Upper lobe of left lung (tissue), 6 donors: Measurements from ENCODE around the gene TNNC2. TPM values are rescaled to one million over a fixed set of nuclear protein-coding genes. Genes with fewer than 3 reads are reported as not detected.
"Not testable (repeated sequence)": the region's sequence is repeated elsewhere in the genome, so short reads cannot be mapped to it uniquely, and the experiment has no call there.

Source experiments
- ATAC-seq, 2 donors: fragments of 200-7000 bp; cut with Tn5 transposase; one replicate each; pipeline ENCODE4 v1.9.1; 2022; ENCODE audit warnings: mild to moderate bottlenecking in 2 of 2, moderate library complexity in 2 of 2; ENCODE audit not compliant: low FRiP score in 2 of 2
- DNase-seq, 2 donors: peaks; one replicate each; pipeline ENCODE4 v3.0.0-alpha.2; 2019 to 2020
- H3K27ac ChIP-seq, 4 donors: fragments of 200-600 bp; sonication (generic); one replicate each; pipeline ENCODE4 v1.5.1; 2016 to 2019
- H3K27me3 ChIP-seq, 4 donors: fragments of 200-600 bp; sonication (generic); one replicate each; pipeline ENCODE4 v1.5.1; 2017 to 2019
- H3K36me3 ChIP-seq, 4 donors: fragments of 200-600 bp; sonication (generic); one replicate each; pipeline ENCODE4 v1.5.1; 2016 to 2019
- H3K4me1 ChIP-seq, 4 donors: fragments of 200-600 bp; sonication (generic); one replicate each; pipeline ENCODE4 v1.5.1; 2018 to 2019
- H3K4me3 ChIP-seq, 4 donors: fragments of 200-600 bp; sonication (generic); one replicate each; pipeline ENCODE4 v1.5.1; 2017 to 2019; ENCODE audit warnings: mild to moderate bottlenecking in 2 of 4, moderate library complexity in 1 of 4
- H3K9me3 ChIP-seq, 4 donors: fragments of 200-600 bp; sonication (generic); one replicate each; pipeline ENCODE4 v1.5.1; 2018 to 2019
- EP300 ChIP-seq, 4 donors: sonication (generic); formaldehyde crosslinking; IDR thresholded peaks; one replicate each; pipeline ENCODE4 v1.5.1; 2017; ENCODE audit warnings: antibody characterized with exemption in 4 of 4, control low read depth in 2 of 4
- POLR2A ChIP-seq, 4 donors: fragments of 450-650 bp; IDR thresholded peaks; one replicate each; pipeline ENCODE4 v1.5.1; 2016 to 2017; ENCODE audit warnings: antibody characterized with exemption in 4 of 4, mild to moderate bottlenecking in 2 of 4
- POLR2AphosphoS5 ChIP-seq, 2 donors: sonication (generic); formaldehyde crosslinking; IDR thresholded peaks; one replicate each; pipeline ENCODE4 v1.5.1; 2017; ENCODE audit warnings: antibody characterized with exemption in 2 of 2
- WGBS, 2 donors: methylation state at CpG; one replicate each; pipeline ENCODE4 v1.1.5; 2017 to 2018; 5-methylcytosine and 5-hydroxymethylcytosine counted together
- total RNA-seq, 6 donors: library from RNA; depleted of rRNA in 4 of 6; stranded (reverse); fragments of >200 nt in 4 of 6; gene quantifications; one replicate each; pipeline versions ENCODE4 v1.1.0 to v1.2.1, GENCODE V29; 2016 to 2021
- TF ChIP-seq, protein P1 (sequence below), 6 experiments: fragments of 450-650 bp in 4 of 6; fragments of 200-600 bp in 2 of 6; sonication (generic) in 2 of 6; IDR thresholded peaks; one replicate each; pipeline ENCODE4 v1.5.1; 2016 to 2019; ENCODE audit warnings: antibody characterized with exemption in 6 of 6
- donor health status: DM: no; HTN: no; CAD: no; lungs with moderate emphysema.
- donor health status: DM: no; HTN: yes; CAD: no; lungs with severe emphysema.

The TNNC2 gene
- total RNA-seq, 6 donors from 2014 or later: 0.37 to 1.1 (median 0.80) TPM; not detected in 3

DNA sequence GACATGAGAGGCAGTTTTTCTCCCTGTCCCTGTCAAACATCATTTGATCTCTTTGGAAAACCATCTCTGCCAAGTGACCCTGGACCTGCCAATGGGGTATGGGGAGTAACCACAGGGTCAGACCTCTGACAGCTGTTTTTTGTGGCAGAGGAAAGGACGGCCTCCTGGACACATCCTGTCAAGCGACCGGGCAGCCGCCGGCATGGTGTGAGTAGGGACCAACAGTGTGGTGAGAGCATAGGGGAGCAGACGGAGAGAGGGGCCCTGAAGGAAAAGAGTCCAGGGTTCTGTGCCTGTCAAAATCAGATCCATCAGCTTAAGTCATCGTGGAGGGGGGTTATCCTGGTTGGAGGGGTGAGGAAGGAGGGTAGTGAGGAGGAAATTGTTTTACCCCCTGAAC lies 25.3 kb downstream of the TNNC2 start:
- ATAC-seq (no peak), DNase-seq (peak in 1 of 2 donors; percentile 72)
- H3K27me3 ChIP-seq: no peaks in the 10 kb centered on the region
- H3K4me3 ChIP-seq: no peak overlapping the region
- WGBS, 2 donors: 85 to 95% methylated on average over 7 of the region's 7 CpGs
- peaks cover 40 to 69% (median 62%) of the 10 kb centered on the region in 4 donors for H3K36me3 ChIP-seq
- H3K9me3 ChIP-seq: no peaks in the 10 kb centered on the region
- H3K4me1 ChIP-seq: peaks cover 0 to 5% (median 0%) of the 10 kb centered on the region in 4 donors
- TF ChIP-seq POLR2AphosphoS5 (IDR thresholded peaks at IDR 0.05): no peak
- no peak for TF ChIP-seq EP300 (IDR thresholded peaks at IDR 0.05)
- TF ChIP-seq POLR2A (IDR thresholded peaks at IDR 0.05): no peak
- TF ChIP-seq, protein P1, sequence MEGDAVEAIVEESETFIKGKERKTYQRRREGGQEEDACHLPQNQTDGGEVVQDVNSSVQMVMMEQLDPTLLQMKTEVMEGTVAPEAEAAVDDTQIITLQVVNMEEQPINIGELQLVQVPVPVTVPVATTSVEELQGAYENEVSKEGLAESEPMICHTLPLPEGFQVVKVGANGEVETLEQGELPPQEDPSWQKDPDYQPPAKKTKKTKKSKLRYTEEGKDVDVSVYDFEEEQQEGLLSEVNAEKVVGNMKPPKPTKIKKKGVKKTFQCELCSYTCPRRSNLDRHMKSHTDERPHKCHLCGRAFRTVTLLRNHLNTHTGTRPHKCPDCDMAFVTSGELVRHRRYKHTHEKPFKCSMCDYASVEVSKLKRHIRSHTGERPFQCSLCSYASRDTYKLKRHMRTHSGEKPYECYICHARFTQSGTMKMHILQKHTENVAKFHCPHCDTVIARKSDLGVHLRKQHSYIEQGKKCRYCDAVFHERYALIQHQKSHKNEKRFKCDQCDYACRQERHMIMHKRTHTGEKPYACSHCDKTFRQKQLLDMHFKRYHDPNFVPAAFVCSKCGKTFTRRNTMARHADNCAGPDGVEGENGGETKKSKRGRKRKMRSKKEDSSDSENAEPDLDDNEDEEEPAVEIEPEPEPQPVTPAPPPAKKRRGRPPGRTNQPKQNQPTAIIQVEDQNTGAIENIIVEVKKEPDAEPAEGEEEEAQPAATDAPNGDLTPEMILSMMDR (IDR thresholded peaks at IDR 0.05): no peak
- H3K27ac ChIP-seq: no peak overlapping the region

GRCh38 chr20:45798935-45799642 lies 28.0 kb downstream of the TNNC2 start:
- Histone ChIP-seq H3K4me3 (no peak overlapping the region), H3K9me3 (no peaks in the 10 kb centered on the region), H3K36me3 (peaks cover 34 to 67% (median 58%) of the 10 kb centered on the region in 4 donors), H3K4me1 (peaks cover 0 to 5% (median 0%) of the 10 kb centered on the region in 4 donors), H3K27ac (peak overlapping the region in 1 of 4 donors; percentile 9), H3K27me3 (no peaks in the 10 kb centered on the region)
- ATAC-seq (peak; percentile 85 to 89), DNase-seq (peak in 1 of 2 donors; percentile 59)
- TF ChIP-seq, protein P1 (IDR thresholded peaks at IDR 0.05): peak; percentile 36 to 64 (median 60)
- no peak for TF ChIP-seq EP300 (IDR thresholded peaks at IDR 0.05)
- TF ChIP-seq POLR2A (IDR thresholded peaks at IDR 0.05): no peak
- TF ChIP-seq POLR2AphosphoS5 (IDR thresholded peaks at IDR 0.05): no peak
- WGBS, 2 donors: 33 to 34% methylated on average over 4 of the region's 4 CpGs

- DNase-seq, H3K27ac ChIP-seq, H3K27me3 ChIP-seq, ATAC-seq, H3K9me3 ChIP-seq, H3K4me3 ChIP-seq: not testable (repeated sequence)
- peaks cover 1 to 12% (median 7%) of the 10 kb centered on the region in 4 donors for H3K4me1 ChIP-seq
- H3K36me3 ChIP-seq: peaks cover 24 to 61% (median 52%) of the 10 kb centered on the region in 4 donors
- WGBS, 2 donors: 78 to 100% methylated on average over 3 of the region's 3 CpGs
These were observed 29.2 kb downstream of the TNNC2 start for GRCh38 chr20:45797955-45798354.

DNA sequence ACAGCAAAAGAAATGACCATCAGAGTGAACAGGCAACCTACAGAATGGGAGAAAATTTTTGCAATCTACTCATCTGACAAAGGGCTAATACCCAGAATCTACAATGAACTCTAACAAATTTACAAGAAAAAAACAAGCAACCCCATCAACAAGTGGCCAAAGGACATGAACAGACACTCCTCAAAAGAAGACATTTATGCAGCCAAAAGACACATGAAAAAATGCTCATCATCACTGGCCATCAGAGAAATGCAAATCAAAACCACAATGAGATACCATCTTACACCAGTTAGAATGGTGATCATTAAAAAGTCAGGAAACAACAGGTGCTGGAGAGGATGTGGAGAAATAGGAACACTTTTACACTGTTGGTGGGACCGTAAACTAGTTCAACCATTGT lies 29.6 kb downstream of the TNNC2 start:
- no CpG with 5 or more reads among the region's 1 CpG for WGBS, 2 donors
- ATAC-seq: not testable (repeated sequence)

GRCh38 chr20:45796337-45797065 lies 30.6 kb downstream of the TNNC2 start:
- Histone ChIP-seq H3K4me3 (no peak overlapping the region), H3K4me1 (peaks cover 8 to 22% (median 14%) of the 10 kb centered on the region in 4 donors), H3K9me3 (no peaks in the 10 kb centered on the region), H3K27ac (no peak overlapping the region), H3K36me3 (peaks cover 17 to 46% (median 37%) of the 10 kb centered on the region in 4 donors), H3K27me3 (no peaks in the 10 kb centered on the region)
- DNase-seq (no peak), ATAC-seq (no peak)
- TF ChIP-seq POLR2AphosphoS5 (IDR thresholded peaks at IDR 0.05): no peak
- TF ChIP-seq, protein P1 (IDR thresholded peaks at IDR 0.05): no peak
- TF ChIP-seq POLR2A (IDR thresholded peaks at IDR 0.05): no peak
- TF ChIP-seq EP300 (IDR thresholded peaks at IDR 0.05): no peak
- 95 to 96% methylated on average over 11 of the region's 11 CpGs for WGBS, 2 donors

More for the DNA sequence above, 29.6 kb downstream of the TNNC2 start:
- Histone ChIP-seq H3K4me1 (peaks cover 6 to 16% (median 12%) of the 10 kb centered on the region in 4 donors), H3K36me3 (peaks cover 20 to 57% (median 48%) of the 10 kb centered on the region in 4 donors)
- not testable (repeated sequence) for H3K4me3 ChIP-seq, H3K27me3 ChIP-seq, H3K9me3 ChIP-seq, H3K27ac ChIP-seq, DNase-seq
